ENCODE data around the gene MYRIP.
"Not testable (repeated sequence)": the region's sequence is repeated elsewhere in the genome, so short reads cannot be mapped to it uniquely, and the experiment has no call there.

The MYRIP gene

DNA sequence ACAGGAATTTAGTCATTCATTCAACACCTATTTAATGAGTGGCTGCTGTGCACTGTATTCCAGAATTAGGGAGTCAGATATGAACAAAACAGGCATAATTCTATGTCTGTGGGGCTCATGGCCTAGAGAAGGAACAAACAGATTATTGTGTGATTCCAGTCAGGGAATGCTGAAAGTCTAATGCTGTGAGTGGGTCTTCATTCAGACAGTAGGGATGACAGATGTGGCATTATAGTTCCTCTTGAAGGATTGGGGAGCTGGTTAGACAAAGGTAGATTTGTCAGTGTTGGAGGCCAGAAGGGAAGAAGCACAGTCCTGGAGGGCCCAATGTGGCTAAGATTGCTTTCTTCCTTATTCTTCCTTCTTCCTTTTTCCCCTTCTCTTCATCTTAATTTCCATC lies 273.7 kb downstream of the MYRIP start:
- DNase-seq (ENCODE audit: low spot score) = no peak

- DNase-seq (ENCODE audit: low spot score) = not testable (repeated sequence)
These were observed 275.0 kb downstream of the MYRIP start for GRCh38 chr3:40084424-40084823.

GRCh38 chr3:40086890-40087883 lies 277.8 kb downstream of the MYRIP start:
- DNase-seq (ENCODE audit: low spot score) = peak; percentile 67

DNA sequence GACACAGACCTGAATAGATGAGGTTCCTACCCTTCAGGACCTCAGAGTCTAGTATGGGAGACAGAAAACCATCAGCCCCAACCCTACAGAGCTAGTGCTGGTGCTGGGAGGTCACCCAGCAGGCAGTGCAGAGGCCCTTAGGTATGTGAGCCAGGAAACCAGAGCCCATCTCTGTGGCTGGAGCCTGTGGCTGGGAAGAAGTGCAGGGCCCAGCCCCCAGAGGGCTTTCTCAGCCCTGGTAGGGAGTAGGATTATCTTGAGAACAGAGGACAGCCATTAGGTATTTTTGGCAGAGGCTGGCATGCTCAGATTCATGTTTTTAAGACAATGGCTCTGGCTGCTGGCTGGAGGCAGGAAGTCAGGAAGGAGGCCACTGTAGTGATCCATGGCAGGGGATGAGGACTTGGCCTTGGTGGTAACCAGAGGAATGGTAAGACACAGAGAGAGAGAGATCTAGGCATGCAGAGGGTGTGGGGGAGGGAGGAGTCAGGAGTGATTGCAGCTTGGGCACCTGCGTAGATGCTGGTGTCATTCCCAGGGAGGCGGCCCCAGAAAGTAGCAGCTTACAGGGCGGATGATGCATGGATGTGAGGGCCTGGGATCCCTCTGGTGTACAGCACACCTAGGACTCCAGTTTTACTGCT lies 279.2 kb downstream of the MYRIP start:
- DNase-seq (ENCODE audit: low spot score) = no peak

DNA sequence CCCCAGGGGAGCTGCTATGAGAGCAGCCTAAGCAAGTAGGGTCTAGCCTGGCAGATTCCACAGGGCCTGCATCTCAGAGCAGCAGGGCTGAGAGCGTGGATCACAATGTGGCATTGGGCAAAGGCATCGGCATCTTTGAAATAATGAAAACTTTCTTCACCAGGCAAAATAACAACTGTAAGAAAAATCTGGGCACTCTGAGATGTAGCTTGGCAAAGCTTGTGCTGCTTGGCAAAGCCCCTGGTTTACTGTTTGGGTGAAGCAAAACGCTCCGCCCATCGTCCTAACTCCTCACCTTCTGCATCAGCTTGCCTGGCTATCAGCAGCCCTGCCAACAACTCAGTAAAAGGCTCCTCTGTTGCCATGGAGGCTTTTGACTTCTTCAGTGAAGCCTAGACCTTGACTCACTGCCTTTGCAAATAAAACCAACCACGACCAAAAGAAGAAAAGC lies 287.3 kb downstream of the MYRIP start:
- DNase-seq (ENCODE audit: low spot score) = no peak

- peak; percentile 47 for DNase-seq (ENCODE audit: low spot score)
These were observed 288.0 kb downstream of the MYRIP start for GRCh38 chr3:40097131-40098117.

GRCh38 chr3:40098261-40098759 lies 288.9 kb downstream of the MYRIP start:
- no peak for DNase-seq (ENCODE audit: low spot score)

GRCh38 chr3:40099871-40100270 lies 290.5 kb downstream of the MYRIP start:
- no peak for DNase-seq (ENCODE audit: low spot score)

- DNase-seq (ENCODE audit: low spot score) = no peak
These were observed 292.8 kb downstream of the MYRIP start for GRCh38 chr3:40102182-40102581.

GRCh38 chr3:40103829-40104228 lies 294.4 kb downstream of the MYRIP start:
- no peak for DNase-seq (ENCODE audit: low spot score)

DNA sequence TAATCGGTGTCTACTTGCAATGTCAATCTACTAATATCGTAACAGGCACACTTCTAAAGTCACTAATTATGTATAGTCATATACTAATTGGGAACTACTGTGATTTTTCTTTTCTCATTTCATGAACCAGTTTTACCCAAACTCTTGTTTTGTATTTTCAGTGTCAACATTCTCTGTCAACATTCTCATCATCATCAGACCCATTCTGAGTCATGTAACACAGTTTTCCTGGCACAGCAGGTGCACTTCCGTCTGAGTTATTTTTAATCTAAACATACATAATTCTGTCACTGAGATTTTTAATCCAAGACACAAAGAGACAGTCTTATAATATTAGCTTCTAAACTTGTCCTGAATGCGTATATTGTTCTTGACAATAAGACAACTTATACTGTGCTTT lies 295.0 kb downstream of the MYRIP start:
- DNase-seq (ENCODE audit: low spot score) = no peak

DNA sequence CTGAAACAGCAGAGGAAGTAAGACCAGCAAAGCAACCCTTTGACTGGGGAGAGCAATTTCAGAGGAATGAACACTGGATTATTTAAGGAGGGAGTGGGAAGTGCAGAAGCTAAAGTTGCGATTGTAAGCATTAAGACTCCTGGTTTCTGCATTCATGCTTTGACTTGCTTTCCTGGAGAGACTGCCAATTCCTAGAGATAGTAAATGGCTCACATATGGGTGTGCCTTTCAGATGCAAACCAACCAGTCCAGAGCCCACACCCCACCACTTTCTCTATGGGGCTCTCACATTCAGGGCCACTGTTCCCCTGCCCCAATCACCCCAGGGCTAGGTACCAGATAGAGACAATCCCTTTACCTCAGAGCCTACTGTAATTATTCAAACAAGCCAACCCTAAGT lies 299.2 kb downstream of the MYRIP start:
- DNase-seq (ENCODE audit: low spot score) = no peak

GRCh38 chr3:40109641-40110490 lies 300.5 kb downstream of the MYRIP start:
- DNase-seq (ENCODE audit: low spot score) = peak; percentile 48

DNA sequence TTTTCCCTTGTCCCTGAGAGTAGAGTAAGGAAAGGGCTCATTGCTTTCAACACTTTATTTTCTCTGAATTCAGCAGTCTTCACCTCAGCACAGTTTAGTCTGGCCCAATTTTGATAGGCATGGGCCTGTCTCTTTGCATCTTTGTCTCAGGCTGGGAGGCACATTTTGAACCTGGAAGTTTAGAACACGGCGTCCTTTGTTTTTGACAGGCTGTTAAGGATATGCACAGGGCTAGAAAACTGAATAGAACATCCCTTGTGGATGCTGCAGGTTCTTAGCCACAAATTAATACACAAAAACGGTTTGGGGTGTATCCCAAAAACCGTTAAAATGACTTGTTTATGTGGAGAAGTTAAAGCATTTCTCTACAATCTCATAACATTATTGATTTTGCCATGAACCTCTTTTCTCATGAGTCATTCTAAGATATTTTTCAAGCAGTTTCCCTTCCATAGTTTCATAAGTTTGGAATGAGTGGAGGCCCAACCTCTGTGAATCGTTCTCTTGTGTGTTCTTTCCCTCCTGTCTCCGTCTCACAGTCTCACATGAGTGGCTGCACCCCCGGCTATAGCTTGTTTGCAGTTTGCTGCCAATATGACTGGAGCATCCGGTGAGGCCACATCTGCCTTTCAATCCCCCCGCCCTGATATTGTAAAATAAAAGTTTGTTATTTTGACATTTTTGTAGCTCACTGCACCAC lies 307.2 kb downstream of the MYRIP start:
- DNase-seq (ENCODE audit: low spot score) = peak; percentile 73

- no peak for DNase-seq (ENCODE audit: low spot score)
These were observed 308.7 kb downstream of the MYRIP start for GRCh38 chr3:40118091-40118490.

- DNase-seq (ENCODE audit: low spot score) = no peak
These were observed 310.8 kb downstream of the MYRIP start for GRCh38 chr3:40120067-40120692.

DNA sequence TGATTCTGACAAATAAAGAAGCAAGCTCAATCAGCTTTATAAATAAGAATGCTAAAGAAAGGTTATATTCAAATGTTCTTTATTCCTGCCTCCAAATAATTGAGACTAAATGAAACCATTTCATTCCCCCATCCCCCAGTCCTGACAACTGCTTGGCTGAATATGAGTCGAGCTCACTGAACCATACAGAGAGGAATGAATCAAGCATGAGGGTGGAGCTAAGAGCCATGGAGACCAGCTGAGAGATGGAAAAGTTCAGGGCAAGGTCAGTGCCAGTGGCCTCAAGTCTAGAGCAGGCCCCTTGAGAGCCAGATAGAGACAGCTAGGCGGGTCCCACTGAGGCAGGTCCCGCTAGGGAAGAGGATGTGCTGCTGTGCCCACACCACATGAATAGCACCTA lies 311.4 kb downstream of the MYRIP start:
- peak; percentile 73 for DNase-seq (ENCODE audit: low spot score)

- no peak for DNase-seq (ENCODE audit: low spot score)
These were observed 315.5 kb downstream of the MYRIP start for GRCh38 chr3:40124918-40125317.

- no peak for DNase-seq (ENCODE audit: low spot score)
These were observed 318.8 kb downstream of the MYRIP start for GRCh38 chr3:40128166-40128565.

GRCh38 chr3:40129510-40129909 lies 320.1 kb downstream of the MYRIP start:
- DNase-seq (ENCODE audit: low spot score) = no peak

Data from AG20443 (cell line).